NCI-H128 (cell line): ENCODE measurements around the gene POLR2E.
"Not testable (repeated sequence)": the region's sequence is repeated elsewhere in the genome, so short reads cannot be mapped to it uniquely, and the experiment has no call there.

ENCODE experiments used
- DNase-seq: peaks from one replicate; lab custom pipeline; 2025; ENCODE audit not compliant: unreplicated experiment; lab: John Stamatoyannopoulos, UW

Gene POLR2E

DNA sequence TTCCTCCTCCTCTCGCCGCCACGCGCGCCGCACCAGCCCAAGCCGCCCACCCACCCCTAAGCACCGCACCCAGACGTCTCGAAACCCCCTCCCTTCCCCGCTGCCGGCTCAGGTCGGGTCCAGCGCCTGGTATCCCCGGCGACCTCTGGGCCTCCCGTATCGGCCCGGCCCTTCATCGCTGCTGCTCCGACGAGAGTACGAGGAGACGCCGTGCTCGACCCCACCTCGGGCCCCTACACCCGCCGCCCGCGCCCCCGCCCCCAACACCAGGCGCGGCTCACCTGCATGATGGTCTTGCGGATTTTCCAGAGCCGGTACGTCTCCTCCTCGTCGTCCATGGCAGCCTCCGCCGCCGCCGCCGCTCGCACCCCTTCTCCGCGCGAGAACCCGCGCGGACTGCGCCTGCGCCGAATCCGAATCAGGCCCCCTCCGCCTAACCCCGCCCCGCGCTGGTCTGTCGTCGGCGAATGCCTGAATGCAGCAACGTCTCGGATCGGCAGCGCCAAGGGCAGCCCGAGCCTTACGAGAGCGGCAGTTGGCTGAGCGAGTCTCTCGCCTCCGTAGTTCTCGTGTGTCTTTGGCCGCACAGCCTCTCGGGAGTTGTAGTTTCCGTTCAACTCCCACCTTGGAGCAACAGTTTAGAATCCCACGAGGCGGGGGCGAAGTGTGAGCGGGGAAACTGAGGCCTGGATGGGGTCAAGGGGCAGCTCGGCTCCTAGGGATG is at the start of gene POLR2E:
Gene POLR2E (minus strand): TSS at position 398 of the 724 bp plus-strand sequence. CDS start 60 bp downstream, at position 338.
- DNase-seq: peak; percentile 95

DNA sequence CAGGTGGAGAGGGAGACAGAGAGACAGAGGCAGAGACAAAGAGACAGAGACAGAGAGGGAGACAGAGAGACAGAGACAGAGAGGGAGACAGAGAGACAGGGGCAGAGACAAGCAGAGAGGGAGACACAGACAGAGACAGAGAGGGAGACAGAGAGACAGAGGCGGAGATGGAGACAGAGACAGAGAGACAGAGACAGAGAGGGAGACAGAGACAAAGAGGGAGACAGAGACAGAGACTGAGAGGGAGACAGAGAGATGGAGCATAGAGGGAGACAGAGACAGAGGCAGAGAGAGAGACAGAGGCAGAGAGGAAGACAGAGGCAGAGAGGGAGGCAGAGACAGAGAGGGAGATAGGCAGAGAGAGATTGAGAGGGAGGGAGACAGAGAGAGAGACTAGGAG is 49.6 kb upstream of the POLR2E start:
- DNase-seq: no peak

- no peak for DNase-seq
These were observed 48.7 kb upstream of the POLR2E start for GRCh38 chr19:1143828-1144399.

GRCh38 chr19:1141944-1142343 is 46.8 kb upstream of the POLR2E start:
- no peak for DNase-seq

DNA sequence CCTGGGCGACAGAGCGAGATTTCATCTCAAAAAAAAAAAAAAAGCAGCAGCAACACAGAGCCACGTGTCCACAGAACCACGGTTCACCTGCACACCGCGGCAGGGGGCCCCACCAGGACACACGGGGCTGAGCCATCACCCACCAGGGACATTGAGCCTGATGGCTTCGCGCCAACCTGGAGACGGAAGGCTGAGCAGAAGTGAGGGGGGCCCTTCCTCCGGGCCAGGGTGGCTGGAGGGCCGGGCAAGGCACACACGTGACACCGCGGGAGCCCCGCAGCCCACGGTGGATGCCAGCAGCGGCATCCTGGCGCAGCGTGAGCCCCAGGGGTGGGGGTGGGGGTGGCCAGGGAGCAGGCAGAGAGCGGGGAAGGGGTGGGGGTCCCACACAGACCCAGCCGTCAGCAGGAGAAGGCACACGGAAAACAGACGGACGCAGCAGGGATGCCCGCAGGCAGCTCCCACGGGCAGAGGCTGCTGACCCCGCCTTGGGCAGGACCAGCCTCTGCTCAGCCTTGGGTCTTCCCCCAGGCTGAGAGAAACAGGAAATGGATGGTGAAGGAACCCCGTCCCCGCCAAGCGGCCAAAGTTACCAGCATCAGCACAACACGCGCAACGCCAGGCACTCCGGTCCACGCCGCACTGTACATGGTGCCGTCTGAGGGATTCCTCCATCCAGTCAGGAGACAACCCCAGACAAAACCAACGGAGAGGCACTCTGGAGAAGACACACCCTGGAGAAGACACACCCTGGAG is 45.3 kb upstream of the POLR2E start:
- no peak for DNase-seq

GRCh38 chr19:1139126-1139525 is 44.0 kb upstream of the POLR2E start:
- no peak for DNase-seq

DNA sequence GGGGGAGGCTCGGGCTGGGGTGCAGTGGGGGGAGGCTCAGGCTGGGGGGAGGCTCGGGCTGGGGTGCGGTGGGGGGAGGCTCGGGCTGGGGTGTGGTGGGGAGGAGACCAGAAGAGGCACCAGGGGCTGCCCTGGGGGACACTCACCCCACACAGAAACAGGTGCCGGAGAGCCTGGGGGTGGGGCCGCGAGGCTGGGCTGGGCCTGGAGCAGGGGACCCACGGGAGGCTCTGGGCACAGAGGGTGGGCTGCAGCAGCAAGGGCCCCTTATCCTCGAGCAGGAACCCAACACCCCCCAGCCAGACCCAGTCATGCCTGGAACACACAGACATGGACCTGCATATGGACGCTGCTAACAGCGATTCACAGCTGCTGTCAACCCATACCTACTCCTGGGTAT is 42.9 kb upstream of the POLR2E start:
- DNase-seq: no peak

DNA sequence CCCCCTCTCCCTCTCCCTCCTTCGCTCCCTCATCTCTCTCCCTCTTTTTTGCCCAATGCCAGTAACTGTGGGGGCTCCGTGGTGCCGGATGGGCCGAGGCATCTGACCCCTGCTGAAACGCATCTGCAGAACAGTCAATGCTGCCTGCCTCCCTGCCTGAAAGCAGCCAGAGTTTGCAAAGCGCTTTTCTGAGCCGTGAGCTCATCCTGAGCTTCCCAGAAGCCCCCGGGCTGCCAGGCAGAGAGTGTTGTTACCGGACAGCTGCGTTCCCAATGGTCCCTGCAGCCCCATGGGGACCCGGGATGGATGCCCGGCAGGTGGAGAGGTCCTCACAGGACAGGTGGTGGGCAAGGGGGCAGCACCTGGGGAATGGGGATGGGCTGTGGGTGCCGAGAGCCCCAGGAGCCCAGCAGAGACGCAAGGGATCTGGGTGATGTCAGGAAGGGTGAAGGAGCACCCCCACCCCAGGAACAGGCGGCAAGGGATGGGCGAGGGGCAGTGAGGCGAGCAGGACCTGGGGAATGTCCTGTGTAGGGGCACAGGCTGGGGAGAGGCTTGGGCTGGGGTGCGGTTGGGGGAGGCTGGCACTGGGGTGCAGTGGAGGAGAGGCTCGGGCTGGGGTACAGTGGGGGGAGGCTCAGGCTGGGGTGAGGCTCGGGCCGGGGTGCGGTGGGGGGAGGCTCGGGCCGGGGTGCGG is 41.6 kb upstream of the POLR2E start:
- DNase-seq: no peak

GRCh38 chr19:1136201-1136600 is 41.0 kb upstream of the POLR2E start:
- no peak for DNase-seq

DNA sequence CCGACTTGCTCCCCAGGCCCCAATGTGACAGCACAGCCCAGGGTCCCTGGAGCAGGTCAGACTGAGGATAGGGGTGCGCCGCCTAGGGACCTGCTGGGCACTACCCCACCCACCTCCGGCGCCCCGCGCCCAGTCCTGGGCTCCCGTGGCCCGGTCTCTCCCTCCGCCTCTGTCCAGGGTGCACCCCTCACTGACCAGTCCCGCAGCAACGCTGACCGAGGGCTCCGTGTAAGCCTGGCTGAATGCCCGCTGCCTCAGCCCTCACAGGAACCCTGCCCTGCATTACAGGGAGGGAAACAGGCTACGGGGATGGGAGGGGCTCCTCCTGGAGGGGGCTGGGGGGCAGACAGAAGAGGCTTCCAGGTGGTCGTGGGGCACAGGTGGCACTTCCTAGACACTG is 40.3 kb upstream of the POLR2E start:
- no peak for DNase-seq

GRCh38 chr19:1134431-1134830 is 39.3 kb upstream of the POLR2E start:
- no peak for DNase-seq

DNA sequence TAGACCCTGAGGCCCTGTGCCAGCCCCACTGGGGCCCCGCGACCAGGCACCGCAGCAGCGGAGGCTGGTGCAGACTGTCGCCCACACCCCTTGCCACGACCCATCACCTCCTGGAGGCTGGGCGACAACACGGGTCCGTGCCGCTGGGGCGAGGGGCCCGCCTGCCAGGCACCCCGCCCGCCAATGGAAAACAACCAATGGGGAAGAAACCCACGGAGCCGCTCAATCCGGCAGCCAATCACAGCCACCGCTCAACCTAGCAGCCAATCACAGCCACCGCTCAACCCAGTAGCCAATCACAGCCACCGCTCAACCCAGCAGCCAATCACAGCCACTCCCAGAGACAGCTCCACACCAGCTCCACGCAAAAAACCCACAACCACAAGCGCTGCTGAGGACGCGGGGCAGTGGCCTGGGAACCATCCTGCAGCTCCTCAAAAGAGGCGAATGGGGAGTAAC is 38.3 kb upstream of the POLR2E start:
- DNase-seq: no peak

GRCh38 chr19:1132552-1133383 is 37.6 kb upstream of the POLR2E start:
- no peak for DNase-seq

GRCh38 chr19:1131718-1132551 is 36.8 kb upstream of the POLR2E start:
- DNase-seq: no peak

DNA sequence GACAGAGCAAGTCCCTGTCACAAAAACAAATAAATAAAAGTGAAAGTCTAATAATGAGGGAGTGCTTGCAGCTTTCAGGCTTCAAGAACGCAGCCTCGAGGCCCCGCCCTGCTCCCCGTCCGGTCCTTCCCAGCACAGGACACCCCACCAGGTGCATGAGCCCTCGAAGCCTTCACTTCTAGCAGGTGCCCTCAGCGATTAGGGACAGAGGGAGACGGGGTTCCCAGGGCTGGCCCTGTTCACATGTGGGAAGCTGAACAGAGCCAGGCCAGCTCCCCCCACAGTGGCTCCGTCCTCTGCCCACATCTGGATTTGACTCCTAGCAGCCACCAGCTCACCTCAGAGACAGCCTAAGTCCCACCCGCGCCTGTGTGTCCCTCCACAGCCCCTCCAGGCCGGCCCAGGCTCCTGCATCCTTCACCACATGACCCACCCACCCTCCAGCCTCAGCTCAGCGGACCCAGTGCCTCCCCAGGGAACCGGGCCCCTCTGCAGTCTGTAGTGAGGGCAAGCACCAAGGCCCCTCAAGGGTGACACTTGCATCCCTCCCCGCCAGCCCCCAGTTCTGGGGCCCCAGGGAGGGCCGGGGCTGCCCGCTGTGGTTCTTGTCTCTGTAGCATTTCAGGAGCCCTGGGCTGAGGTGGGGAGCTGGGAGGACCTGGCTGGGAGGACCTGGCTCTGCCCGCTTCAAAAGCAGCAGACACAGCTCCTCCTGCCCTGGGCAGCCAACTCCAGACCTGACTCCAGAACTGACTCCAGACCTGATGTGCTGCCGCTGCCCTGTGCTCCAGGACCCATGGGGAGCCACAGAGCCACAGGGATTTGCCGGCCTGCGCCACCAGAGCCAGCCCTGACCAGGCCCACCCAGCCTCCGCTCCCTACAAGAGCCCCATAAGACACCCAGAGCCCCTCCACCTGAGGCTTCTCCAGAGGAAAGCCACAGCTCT is 35.9 kb upstream of the POLR2E start:
- no peak for DNase-seq

DNA sequence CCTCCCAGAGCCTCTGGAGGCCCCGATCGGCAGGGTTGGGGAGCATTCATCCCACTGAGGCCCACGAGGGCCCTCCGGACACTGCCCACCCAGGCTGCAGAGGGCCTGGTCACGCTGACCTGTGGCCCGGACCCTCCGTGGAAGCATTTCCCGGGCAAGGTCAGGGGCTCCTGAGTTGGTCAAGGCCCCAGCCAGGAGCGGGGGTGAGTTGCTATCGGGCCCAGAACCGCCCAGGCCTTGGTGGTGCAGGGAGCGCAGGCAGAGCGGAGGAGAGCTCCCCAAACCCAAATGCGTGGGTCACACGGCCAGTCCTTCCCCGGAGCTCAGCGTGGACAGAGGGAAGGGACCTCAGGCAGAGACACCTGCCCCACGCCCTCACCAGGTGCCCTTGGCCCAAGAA is 34.4 kb upstream of the POLR2E start:
- no peak for DNase-seq

DNA sequence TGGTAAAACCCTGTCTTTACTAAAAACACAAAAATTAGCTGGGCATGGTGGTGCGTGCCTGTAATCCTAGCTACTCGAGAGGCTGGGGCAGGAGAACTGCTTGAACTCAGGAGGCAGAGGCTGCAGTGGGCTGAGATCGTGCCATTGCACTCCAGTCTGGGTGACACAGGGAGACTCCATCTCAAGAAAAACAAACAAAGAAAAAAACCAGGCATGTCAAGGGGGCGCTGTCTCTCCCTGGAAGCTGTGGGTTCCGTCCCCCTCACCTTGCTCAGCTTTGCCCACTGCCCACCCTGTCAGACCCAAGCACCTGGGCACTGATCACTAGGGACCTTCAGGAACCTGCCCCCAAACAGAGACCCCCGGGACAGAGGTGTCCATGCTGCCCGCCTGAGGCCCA is 33.9 kb upstream of the POLR2E start:
- DNase-seq: not testable (repeated sequence)

GRCh38 chr19:1128106-1128505 is 32.9 kb upstream of the POLR2E start:
- DNase-seq: no peak
